Stimulated activated CD4-positive, alpha-beta T cell treated with anti-CD3 and anti-CD28 coated beads, Interleukin-1b, Interleukin-23, amount 100 ng/mL, for 1 hour (primary cell): ENCODE data around the gene CEP97.
"Not testable (repeated sequence)": the region's sequence is repeated elsewhere in the genome, so short reads cannot be mapped to it uniquely, and the experiment has no call there.

ENCODE experiments used
- DNase-seq, 2 donors: peaks; one replicate each; pipeline ENCODE4 v3.0.0-alpha.2; 2020; ENCODE audit warnings: low read depth in 2 of 2

CEP97 gene

DNA sequence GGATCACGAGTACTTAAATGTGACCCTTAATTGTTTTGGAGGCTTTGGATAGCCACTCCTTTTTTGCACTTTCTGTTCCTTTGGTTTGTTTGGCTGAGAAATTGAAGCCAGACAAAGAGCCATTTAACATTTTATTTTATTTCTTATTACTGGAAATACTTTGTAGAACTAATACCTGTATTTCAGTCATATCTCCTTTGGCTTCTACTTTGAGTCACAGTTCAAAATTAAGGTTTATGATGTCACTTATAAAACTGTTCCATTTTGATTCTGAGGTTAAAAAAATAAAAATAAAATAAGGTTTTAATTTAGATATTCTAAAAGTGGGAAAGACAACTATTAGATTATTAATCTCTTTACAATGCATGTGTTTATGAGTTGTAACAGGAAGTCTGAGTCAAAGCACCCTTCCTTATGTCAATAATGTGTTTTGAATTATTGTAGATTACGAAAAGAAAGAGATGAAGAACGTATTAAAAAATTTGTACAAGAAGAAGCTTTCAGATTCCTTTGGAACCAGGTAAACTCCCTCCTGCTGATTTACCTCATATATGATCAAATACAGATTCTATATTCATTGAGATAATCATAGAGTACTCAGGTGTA, 37.7 kb downstream of the CEP97 start:
- DNase-seq = no peak

DNA sequence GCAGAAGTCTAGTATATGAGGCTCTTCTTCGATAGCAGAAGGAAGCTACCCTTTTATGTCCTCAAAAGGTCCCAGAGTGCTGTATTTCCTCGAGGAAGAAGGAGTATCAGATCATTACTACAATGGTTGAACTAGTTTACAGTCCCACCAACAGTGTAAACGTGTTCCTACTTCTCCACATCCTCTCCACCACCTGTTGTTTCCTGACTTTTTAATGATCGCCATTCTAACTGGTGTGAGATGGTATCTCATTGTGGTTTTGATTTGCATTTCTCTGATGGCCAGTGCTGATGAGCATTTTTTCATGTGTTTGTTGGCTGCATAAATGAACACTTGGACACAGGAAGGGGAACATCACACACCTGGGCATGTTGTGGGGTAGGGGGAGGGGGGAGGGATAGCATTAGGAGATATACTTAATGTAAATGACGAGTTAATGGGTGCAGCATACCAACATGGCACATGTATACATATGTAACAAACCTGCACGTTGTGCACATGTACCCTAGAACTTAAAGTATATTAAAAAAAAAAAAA, 53.4 kb downstream of the CEP97 start:
- DNase-seq = not testable (repeated sequence)

DNA sequence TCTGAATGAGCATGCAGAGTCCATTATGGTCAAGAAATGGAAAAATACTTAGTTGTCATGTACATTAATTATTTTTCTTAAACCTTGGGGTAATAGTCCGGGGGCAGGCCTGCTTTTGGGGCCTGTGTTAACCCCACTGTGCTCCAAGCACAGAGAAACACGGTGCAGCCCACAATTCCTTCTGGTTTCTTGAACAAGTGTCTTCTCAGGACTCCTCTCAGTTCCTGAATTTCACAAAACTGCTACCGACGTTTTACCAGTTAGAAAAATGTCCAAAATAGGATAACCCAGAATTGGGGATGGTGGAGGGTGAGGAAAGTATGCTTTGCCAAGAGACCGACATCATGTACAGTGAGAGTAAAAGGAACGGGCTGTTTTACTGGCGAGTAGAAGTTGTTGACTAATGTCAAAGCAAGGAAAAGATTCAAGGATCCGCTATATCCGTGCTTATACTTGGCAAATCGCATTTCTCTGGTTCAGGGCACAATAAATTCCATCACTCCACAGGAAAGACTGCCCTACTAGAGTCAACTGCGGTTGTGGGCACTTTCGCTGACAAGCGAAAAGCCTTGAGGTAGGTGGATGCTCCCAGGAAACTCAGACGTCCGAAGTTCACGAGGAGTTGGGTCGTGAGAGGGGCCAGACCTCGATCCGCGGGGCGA, 54.1 kb downstream of the CEP97 start:
- no peak for DNase-seq

DNA sequence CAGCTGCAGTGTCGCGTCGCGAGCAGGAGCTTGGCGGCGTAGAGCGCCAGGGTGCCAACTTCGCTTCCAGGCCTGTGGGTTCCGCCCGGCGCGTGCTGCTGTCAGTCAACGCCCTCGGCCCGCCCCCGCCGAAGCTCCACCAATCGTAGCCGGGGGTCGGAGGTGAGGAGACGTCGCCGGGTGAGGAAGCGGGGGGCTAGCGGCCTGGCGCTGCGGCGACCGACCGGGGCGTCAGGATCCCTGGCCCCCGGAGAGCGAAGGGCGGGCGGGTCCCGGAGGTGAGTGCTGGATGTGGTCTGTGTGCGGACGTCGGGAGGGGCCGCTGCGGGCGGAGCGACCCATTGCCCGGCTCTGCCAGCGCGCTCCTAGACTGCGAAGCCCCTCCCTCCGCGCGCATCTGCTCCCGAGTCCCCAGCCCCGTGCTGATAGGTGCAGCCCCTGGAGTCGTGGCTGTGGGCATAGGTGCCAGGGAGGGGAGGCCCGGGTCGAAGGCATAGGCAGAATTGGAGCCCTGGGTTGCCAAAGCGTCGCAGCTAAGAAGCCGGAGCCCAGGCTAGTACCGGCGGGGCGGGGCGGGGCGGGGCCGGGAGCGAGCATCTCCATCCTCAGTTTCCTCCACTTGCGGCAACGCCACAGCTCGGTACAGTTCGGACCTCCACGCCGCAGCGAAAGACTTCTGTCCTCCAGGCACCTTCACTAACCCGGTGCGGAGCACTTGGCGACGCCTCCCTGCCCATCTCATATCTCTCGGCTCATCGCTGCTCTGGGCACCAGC, 54.8 kb downstream of the CEP97 start, which contains the start of gene NXPE3:
TSS of gene NXPE3 (plus strand) at position 165 of the 775 bp plus-strand sequence. CDS start 6,386 bp downstream, outside the sequence.
- DNase-seq = peak; percentile 78 to 92

DNA sequence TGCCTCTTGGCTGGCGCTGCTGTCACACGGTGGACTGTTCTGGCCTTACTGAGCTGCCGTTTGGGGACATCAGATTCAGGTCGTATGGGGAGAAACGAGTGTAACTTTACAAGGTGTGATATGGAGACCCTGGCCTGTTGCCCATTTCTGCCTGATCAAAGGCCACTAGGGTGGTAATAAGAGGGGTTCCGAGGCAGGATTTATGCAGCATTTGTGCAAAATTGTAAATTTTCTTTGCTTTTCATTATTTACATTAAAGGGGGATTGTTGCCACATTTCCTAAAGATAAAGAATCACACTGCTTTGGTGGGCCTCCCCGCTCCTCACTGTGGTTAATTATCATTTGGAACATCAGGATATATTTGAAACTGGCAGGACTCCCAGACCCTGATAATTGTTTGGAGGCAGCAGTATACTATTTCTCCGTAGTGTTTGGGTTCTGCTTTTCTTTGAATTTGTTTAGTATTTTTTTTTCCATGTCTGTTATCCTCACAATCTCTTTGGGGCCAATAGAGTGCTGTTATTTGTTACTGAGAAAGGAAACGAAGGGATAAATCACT, 55.5 kb downstream of the CEP97 start:
- DNase-seq = no peak

DNA sequence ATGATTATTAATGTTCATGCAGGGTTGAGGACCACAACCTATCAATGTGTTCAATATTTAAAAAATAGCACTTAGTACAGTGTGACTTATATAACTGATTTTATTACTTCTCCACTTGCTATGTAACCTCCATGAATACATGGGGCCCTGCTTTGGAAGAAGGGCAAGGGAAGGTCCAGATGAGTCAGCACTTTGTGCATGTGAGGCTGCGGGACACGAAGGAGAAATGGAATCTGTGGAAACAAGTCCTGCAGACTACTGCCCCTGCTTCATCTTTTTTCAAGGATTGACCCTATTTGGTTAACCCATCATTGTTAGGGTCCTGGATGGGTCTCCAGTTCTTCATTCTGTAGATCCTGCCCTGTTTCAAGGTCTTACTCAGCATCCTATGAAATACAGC, 56.2 kb downstream of the CEP97 start:
- DNase-seq = no peak

DNA sequence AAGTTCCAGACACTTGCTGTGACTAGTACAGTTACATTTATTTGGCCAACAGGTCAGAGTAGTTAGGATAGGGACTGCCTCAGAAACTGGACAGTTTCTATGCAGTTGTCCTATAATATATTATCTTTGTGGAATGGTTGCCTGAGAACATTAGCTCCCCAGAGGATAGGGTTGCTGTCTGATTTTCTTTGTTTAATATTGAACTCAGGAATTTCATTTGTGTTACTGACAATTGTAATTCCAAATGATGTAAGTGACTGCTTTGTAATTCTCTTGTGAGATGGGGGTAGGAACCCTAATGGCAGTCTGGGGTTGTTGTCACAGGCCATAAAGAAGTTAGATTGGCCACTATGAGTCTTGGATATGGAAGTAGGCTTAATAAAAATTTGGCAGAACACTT, 56.8 kb downstream of the CEP97 start:
- DNase-seq = no peak

DNA sequence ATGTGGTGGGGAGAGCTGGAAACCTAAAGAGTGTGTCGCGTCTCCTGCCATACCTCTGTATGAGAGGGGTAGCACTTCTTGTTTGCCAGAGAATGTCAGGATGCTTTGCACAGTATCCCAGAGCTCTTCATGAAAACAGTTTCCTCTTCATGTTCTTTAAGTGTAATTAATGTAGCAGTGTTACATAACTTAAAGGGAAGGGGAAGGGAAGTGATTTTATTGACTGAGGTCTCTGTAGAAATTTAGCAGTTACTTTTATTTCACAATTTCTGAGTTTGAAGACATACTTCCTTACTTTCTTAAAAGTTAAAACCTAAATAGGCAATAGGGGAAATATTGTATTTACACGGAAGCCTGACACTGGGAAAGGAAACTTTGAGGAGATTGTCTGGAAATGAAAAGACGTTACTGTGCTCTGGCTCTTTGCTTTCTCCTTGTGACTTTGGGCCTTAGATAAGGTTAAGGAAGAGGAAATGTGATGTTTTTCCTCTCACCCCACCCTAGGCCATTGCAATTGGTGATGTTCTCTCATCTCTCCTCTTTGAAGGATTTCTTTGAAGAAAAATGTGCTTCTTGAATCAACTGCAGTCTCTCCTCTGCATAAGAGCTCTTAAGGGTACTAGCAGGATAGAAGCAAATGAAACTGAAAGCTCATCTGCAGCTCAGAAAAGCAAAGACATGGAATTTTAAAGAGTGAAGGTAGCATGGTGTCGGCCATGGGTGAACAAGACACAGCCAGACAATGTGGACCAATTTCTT, 60.6 kb downstream of the CEP97 start:
- no peak for DNase-seq

DNA sequence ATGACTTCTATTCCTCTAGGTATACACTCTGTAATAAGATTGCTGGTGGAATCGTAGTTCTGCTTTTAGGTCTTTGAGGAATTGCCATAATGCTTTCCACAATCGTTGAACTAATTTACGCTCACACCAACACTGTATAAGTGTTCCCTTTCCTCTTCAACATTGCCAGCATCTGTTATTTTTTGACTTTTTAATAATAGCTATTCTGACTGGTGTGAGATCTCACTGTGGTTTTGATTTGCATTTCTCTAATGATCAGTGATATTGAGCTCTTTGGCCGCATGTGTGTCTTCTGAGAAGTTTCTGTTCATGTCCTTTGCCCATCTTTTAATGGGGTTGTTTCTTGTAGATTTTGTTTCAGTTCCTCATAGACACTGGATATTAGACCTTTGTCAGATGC, 67.4 kb downstream of the CEP97 start:
- no peak for DNase-seq

DNA sequence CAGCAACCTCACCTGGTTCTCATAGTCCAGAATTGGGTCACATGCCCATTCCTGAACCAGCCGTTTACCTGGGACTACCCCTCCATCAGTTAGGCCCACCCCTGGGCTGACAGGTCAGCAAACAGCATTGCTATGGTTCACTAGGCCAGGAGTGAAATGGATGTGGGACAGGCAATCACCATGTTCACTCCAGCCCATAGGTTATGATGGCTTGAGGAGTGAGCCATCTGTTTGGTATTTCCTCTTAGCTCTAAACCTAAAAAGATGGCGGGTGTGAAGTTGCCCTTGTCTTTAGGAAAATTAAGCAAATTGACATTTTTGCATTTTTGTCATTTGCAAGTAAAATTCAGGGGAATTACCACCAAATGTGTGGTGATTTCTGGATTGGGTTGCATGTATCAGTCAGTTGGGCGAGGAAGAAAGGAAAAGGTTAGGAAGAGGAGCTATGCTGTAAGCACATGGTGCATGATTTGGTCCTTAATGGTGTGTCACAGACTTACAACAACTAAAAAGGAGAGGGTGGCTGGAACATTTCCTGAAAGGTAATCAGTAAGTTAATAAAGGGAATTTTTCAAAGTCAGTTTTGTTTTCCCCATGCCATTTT, 71.8 kb downstream of the CEP97 start:
- DNase-seq = no peak

DNA sequence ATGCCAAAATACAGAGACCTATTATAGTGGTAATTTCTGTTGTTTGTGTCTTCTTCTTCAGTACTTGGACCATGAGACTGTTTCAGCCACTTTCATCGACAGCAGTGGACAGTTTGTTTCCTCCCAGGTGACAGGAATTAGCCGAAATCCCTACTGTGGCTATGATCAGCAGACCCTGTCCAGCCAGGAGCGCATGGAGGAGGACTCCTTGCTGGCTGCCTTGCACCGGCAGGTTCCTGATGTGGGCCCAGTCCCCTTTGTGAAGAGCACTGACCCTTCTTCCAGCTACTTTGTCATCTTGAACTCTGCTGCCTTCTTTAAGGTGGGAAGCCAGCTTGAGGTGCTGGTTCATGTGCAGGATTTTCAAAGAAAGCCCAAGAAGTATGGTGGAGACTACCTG, 76.8 kb downstream of the CEP97 start:
- DNase-seq = no peak

DNA sequence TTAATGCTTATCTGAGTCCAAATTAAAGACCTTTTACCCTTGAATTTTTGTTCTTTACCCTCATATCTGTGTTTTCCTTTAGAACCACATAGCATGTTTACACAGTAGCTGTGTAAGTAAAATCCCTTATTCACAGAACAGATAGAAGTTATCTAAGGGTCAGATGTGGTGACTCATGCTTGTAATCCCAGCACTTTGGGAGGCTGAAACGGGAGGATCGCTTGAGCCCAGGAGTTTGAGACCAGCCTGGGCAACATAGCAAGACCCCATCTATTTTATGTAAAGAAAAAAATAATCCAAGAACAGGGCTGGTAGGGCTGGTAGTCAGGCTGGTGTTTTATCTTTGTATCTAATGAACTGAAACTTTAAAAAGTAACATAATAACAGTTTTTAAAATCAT, 77.8 kb downstream of the CEP97 start:
- DNase-seq = no peak

DNA sequence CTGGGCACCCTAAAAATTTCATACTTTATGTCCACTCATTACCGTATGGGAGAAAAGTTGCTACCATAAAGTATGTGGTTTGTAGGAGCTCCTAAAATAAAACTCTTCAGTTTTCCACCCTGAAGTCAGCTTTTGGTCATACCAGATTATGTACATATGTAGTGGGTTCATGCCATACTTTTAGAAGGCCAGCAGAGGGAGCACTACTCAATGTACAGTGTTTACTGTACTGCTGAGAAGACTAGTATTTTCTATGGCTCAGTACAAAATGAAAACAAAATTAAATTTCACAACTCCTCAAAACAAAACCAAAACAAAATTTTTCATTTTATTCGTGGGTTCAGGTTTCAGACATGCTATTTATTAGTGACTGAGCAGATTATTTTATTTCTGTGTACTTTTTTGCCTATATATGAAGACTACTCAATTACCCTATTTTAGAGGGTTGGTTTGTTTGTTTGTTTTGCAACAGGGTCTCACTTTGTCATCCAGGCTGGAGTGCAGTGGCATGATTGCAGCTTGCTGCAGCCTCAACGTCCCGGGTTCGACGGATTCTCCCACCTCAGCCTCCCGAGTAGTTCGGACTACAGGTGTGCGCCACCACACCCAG, 78.9 kb downstream of the CEP97 start:
- DNase-seq = peak in 1 of 2 donors; percentile 26

DNA sequence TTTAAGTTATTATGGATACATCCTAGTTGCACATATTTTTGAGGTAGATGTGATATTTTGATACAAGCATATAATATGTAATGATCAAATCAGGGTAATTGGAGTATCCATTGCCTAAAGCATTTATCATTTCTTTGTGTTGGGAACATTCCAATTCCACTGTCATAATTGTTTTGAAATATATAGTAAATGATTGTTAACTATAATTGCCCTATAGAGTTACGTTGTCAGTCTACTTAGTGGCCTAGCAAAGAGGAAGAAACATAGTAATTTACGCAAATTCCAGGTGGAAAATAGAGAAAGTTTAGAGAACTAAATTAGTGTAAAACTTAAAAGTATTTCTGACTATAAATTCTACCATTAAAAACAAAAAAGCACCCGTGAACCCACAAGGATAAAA, 79.5 kb downstream of the CEP97 start:
- no peak for DNase-seq

DNA sequence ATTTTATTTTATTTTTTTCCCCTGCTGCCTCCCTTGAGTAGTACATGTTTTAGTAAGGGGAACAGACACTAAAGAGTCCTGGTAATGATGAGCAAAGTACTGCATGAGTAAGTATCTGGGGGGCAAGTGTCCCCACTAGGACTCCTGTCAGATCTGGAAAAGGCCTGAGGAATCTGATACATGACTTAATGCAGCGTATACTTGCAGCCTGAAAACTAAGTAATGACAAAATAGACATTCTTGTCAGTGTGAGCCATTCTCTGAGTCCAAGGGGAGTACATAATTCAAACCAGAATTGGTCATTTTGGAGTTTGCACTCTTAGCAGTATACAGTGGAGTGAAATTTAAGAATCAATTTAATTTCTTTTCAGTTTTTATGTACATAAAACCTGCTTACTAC, 82.1 kb downstream of the CEP97 start:
- DNase-seq = no peak

DNA sequence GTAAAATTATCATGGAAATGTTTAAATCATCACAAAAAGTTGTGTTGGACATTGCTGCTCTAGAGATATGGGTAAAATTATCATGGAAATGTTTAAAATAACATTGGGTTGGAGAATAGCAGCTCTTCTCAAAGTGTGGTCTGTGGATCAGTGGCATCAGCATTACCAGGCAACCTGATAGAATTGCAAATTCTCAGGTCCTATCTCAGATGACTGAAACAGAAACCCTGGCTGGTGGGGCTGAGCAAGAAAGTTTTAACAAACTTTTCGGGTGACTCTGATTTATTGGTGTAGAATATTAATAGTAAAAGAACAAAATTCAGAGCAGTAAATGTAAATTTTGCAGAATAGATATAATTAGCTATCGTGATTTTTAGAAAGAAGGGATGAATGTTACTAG, 83.5 kb downstream of the CEP97 start:
- no peak for DNase-seq

DNA sequence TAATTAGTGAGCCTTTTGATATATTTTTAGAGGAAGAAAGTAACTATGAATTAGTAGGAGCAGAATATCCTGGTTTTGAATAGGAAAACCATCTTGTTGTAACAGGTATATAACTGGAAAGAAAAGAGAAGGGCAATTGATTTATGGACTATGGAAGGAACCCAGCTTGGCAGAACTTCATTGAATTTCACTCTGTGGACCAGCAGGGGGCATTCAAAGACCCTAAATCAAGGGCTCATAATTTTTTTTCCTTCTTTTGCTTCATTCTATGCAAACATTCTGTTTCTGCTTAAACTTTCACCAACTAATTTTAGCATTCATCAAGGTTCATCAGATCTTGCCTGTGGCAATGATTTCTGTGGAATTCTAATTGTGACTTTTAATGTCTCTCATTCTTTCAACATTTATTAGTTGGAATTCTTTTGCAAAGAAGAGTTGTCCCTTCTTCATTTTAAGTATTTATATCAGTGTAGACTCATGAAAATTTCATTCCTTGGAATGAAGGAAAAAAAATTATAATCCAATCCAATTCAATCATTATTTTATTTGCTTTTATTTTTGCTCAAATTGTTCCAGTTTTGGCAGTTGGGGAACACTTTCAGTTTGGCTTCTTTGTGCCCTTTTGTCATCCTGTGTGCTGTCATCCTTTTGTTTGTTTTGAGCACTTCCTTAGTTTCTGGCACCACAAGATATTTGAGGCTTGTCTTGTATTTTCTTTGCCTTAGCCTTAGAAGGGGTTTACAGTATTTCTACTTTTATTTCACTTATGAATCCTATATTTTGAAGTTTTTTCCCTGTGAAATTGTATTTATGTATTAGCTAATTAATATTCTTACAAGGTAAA, 85.0 kb downstream of the CEP97 start:
- no peak for DNase-seq

DNA sequence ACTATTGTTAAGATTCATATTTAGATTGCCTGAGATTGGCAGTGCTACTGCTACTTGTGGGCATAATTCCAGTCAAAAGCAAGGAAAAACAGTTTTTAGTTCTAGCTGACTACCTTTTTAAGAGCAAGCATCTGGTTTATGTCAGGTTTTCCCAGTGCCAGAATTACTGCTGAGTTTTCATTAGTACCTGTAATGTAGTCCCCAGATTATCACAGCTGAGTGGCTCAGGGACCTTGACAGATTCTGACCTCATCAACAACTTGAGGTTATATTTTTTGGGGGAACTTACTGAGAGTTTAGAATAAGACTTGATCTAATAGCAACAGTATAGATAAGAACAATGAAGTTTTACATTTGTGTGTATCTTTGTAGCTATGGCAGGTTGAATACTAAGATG, 85.6 kb downstream of the CEP97 start:
- no peak for DNase-seq

DNA sequence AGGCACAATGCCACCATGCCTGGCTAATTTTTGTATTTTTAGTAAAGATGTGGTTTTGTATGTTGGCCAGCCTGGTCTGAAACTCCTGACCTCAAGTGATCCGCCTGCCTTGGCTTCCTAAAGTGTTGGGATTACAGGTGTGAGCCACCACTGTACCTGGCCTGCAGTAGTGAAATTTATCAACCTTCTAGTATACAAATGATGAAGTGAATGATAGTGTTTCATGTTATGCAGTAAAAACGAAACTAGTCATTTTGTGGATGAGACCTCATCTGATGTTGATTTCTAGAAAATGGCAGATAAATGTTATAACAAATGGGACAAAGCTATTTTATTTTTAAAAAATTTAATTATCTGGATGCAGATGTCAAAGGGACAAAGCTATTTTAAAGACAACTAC, 87.5 kb downstream of the CEP97 start:
- DNase-seq = no peak

DNA sequence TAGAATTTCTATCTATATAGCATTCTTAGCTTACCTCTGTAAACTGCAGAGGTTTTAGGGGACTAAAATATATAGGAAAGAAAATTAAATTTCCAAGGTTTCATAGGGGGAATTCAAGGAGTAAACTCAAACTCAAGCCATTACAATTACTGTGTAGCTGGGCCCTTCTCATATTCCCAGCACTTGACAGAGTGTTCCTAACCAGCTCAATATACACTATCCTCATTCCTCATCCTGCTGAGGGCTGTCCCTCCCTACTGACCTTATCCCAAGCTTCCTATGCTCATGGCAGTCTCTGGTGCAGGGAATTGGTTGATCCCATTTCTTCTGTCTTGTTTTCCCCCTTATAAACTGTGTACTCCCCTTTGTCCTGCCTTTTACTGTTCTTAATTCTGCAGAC, 88.5 kb downstream of the CEP97 start:
- no peak for DNase-seq
